Endothelial cell of umbilical vein (primary cell): ENCODE measurements around the gene TMEM151B. TPM values are rescaled to one million over a fixed set of nuclear protein-coding genes. Genes with fewer than 3 reads are reported as not detected.

Experiments used
- BruUV-seq: library from RNA; stranded (reverse); fragments of 400-500 nt; replicated peaks from 2 replicates; lab custom pipeline; 2021; lab: Mats Ljungman, UMichigan
- CTCF ChIA-PET: fragments of 300-600, 350-600 bp; sonication (Branson Sonifier 250); formaldehyde crosslinking; loops from one replicate; lab custom pipeline; 2021; ENCODE audit warnings: antibody characterized with exemption, inconsistent platforms; lab: Charles Lee
- POLR2A ChIA-PET: fragments of 300-600, 350-600 bp; sonication (Branson Sonifier 250); formaldehyde crosslinking; loops from one replicate; lab custom pipeline; 2021; ENCODE audit warnings: antibody characterized with exemption, inconsistent platforms; lab: Charles Lee
- DNase-seq: peaks from one replicate; pipeline ENCODE4 v3.0.0-alpha.2; 2011; ENCODE audit warnings: low read depth, low spot score
- FAIRE-seq: peaks from 2 replicates; lab custom pipeline; 2011; peaks lifted over from hg19 to GRCh38; lab: Jason Lieb, UNC
- H2AFZ ChIP-seq: 2 replicates; pipeline ENCODE4 v1.6.0; 2012; ENCODE audit warnings: low read depth, low read length, control low read depth, inconsistent platforms
- H3K27ac ChIP-seq: 2 replicates; pipeline ENCODE4 v1.5.1; 2011; ENCODE audit warnings: low read depth, mild to moderate bottlenecking, control low read depth, low read length, moderate library complexity; ENCODE audit not compliant: insufficient read depth
- H3K27me3 ChIP-seq, 2 experiments: 2 replicates each; pipeline versions ENCODE4 v1.6.0 to v1.6.1; 2011; ENCODE audit warnings: low read length in 2 of 2, mixed read lengths in 1 of 2; ENCODE audit not compliant: control insufficient read depth in 2 of 2, insufficient read depth in 2 of 2
- H3K36me3 ChIP-seq, 2 experiments: 2 replicates in 1 of 2; 3 replicates in 1 of 2; pipeline ENCODE4 v1.5.1; 2011; ENCODE audit warnings: low read length in 2 of 2, mild to moderate bottlenecking in 1 of 2, moderate library complexity in 1 of 2; ENCODE audit not compliant: control insufficient read depth in 2 of 2, insufficient read depth in 2 of 2; ENCODE audit errors: extremely low read depth in 1 of 2
- H3K4me1 ChIP-seq: 3 replicates; pipeline ENCODE4 v1.5.1; 2011; ENCODE audit warnings: mild to moderate bottlenecking, low read length; ENCODE audit not compliant: control insufficient read depth, insufficient read depth; ENCODE audit errors: extremely low read depth
- H3K4me2 ChIP-seq: 2 replicates; pipeline ENCODE4 v1.6.1; 2011; ENCODE audit warnings: low read length, control low read depth, mixed read lengths; ENCODE audit not compliant: insufficient read depth
- H3K4me3 ChIP-seq, 3 experiments: fragments of 200-600 bp in 1 of 3; sonication (generic), shearing (Covaris generic) in 1 of 3; replicated peaks in 1 of 3; 2 replicates each; pipeline ENCODE4 v1.5.1; 2011 to 2016; ENCODE audit warnings: control low read depth in 3 of 3, low read length in 3 of 3, mild to moderate bottlenecking in 2 of 3, inconsistent platforms in 1 of 3, low read depth in 1 of 3, moderate library complexity in 1 of 3; ENCODE audit not compliant: insufficient read depth in 1 of 3
- H3K79me2 ChIP-seq: 2 replicates; pipeline ENCODE4 v1.6.0; 2012; ENCODE audit warnings: low read length, inconsistent platforms; ENCODE audit not compliant: control insufficient read depth, insufficient read depth
- H3K9ac ChIP-seq: replicated peaks from 2 replicates; pipeline ENCODE3; 2011; ENCODE audit warnings: low read length, control low read depth; ENCODE audit not compliant: insufficient read depth; ENCODE audit errors: extremely low read depth
- H3K9me1 ChIP-seq: replicated peaks from 3 replicates; pipeline ENCODE4 v1.6.0; 2011; ENCODE audit warnings: mild to moderate bottlenecking, low read length; ENCODE audit not compliant: control insufficient read depth, insufficient read depth; ENCODE audit errors: extremely low read depth
- H3K9me3 ChIP-seq: replicated peaks from 2 replicates; pipeline ENCODE4 v1.5.1; 2012; ENCODE audit warnings: low read length, inconsistent platforms; ENCODE audit not compliant: control insufficient read depth, insufficient read depth
- H4K20me1 ChIP-seq: replicated peaks from 2 replicates; pipeline ENCODE3; 2011; ENCODE audit warnings: mild to moderate bottlenecking, low read length; ENCODE audit not compliant: control insufficient read depth, insufficient read depth; ENCODE audit errors: extremely low read depth
- CTCF ChIP-seq, 2 donors: IDR thresholded peaks; 1 replicate in 1 of 2; 2 replicates in 1 of 2; pipeline ENCODE4 v1.5.1; 2011; ENCODE audit warnings: low read length in 2 of 2, mild to moderate bottlenecking in 2 of 2, moderate library complexity in 2 of 2, control low read depth in 1 of 2, inconsistent platforms in 1 of 2, low read depth in 1 of 2; ENCODE audit not compliant: insufficient read depth in 1 of 2; ENCODE audit errors: extremely low read depth in 1 of 2
- EZH2 ChIP-seq: IDR thresholded peaks from 2 replicates; pipeline ENCODE4 v1.6.1; 2012; ENCODE audit warnings: borderline replicate concordance, low read depth, mild to moderate bottlenecking, moderate library complexity, low read length, inconsistent platforms; ENCODE audit not compliant: severe bottlenecking
- GATA2 ChIP-seq: IDR thresholded peaks from 2 replicates; pipeline ENCODE4 v1.7.0; 2011; ENCODE audit warnings: low read depth, mild to moderate bottlenecking, moderate library complexity, mixed read lengths, low read length; ENCODE audit not compliant: insufficient read length, insufficient read depth
- JUN ChIP-seq: IDR thresholded peaks from 2 replicates; pipeline ENCODE4 v1.6.1; 2011; ENCODE audit warnings: borderline replicate concordance, low read depth; ENCODE audit not compliant: insufficient read length, insufficient read depth
- MAX ChIP-seq: IDR thresholded peaks from 2 replicates; pipeline ENCODE4 v1.6.1; 2011; ENCODE audit not compliant: insufficient read depth, insufficient read length
- MYC ChIP-seq: IDR thresholded peaks from one replicate; pipeline ENCODE4 v1.6.1; 2011; ENCODE audit warnings: mild to moderate bottlenecking, low read depth, low read length
- POLR2A ChIP-seq: IDR thresholded peaks from 2 replicates; pipeline ENCODE4 v1.6.1; 2012; ENCODE audit warnings: low read depth, mild to moderate bottlenecking, control low read depth, low read length
- dilution Hi-C: fragments of 300-500 bp; cut with MboI; formaldehyde crosslinking; loops from one replicate; pipeline ENCODE4 v1.15.0; 2019; ENCODE audit warnings: low sequenced_read_pairs; ENCODE audit not compliant: extremely low pct_ligation_motif_present
- intact Hi-C: fragments of 100-400 bp; cut with micrococcal nuclease; formaldehyde crosslinking; loops from one replicate; pipeline ENCODE4 v1.10.0; 2022
- polyA plus RNA-seq, 4 experiments: library from polyadenylated mRNA; depleted of rRNA in 3 of 4; stranded (reverse) in 3 of 4; unstranded in 1 of 4; fragments of >200 nt; gene quantifications; 2 replicates each; pipeline versions ENCODE4 v1.2.1 to v1.2.3, GENCODE V29; 2011 to 2012; ENCODE audit warnings: missing spikeins in 1 of 4
- total RNA-seq: library from RNA; stranded (reverse); gene quantifications from 2 replicates; pipeline ENCODE4 v1.2.3, GENCODE V29; 2021

TMEM151B gene
- total and polyA plus RNA-seq, 2 donors (not counting 3 experiments of a cell fraction or from before 2014, with no cell fraction given): 0.03 to 0.07 TPM

GRCh38 chr6:44339763-44340625 lies 69.7 kb downstream of the TMEM151B start:
- Histone ChIP-seq H3K27me3 (peaks cover 35 to 53% of the 10 kb centered on the region in 2 experiments), H2AFZ (no peak overlapping the region), H3K27ac (no peak overlapping the region), H3K79me2 (no peaks in the 10 kb centered on the region), H3K9ac (no peak overlapping the region), H4K20me1 (no peaks in the 10 kb centered on the region), H3K36me3 (no peaks in the 10 kb centered on the region), H3K4me3 (no peak overlapping the region), H3K9me3 (no peaks in the 10 kb centered on the region), H3K4me1 (no peaks in the 10 kb centered on the region), H3K4me2 (no peak overlapping the region), H3K9me1 (no peaks in the 10 kb centered on the region)
- no TSS peak for BruUV-seq
- FAIRE-seq: no peak
- TF ChIP-seq JUN (no peak), EZH2 (no peak), POLR2A (no peak), MAX (no peak), MYC (no peak), GATA2 (no peak), CTCF (IDR thresholded peaks at IDR 0.05; ENCODE audit: extremely low read depth in 1 of 2, insufficient read depth in 1 of 2, low read depth in 1 of 2, low read length in 2 of 2) (no peak)
- no peak for DNase-seq
- POLR2A ChIA-PET: no interaction called here
- dilution Hi-C loops (no loop called here), intact Hi-C loops (loop anchor here (2.0 to 5.0 kb wide), 2 partner anchors 188 to 243 kb away; no protein-coding TSS in a partner anchor)
- CTCF ChIA-PET: interaction anchor here (0.9 to 6.3 kb wide), 7 partner anchors 19 to 243 kb away, joined by 3 to 154 read pairs (median 5); partner anchors contain the start of genes SLC35B2 and TMEM151B
